ENCODE measurements around the gene BRIP1.

GRCh38 chr17:61700252-61700651 lies 163.1 kb downstream of the BRIP1 start:
- TF ChIP-seq POLR2A (IDR thresholded peaks at IDR 0.05): no peak
- TF ChIP-seq CTCF (IDR thresholded peaks at IDR 0.05): no peak
- no peak for TF ChIP-seq POLR2AphosphoS5 (IDR thresholded peaks at IDR 0.05)

Measured in stomach (tissue), 4 donors.